ENCODE measurements around the gene OR2G3.

OR2G3 gene

GRCh38 chr1:247605286-247605685, at the start of gene OR2G3:
TSS of gene OR2G3 (plus strand) at chr1:247605586. CDS start at chr1:247605586, 0 bp downstream.
- no peak for DNase-seq (ENCODE audit: low read depth)

- no peak for DNase-seq (ENCODE audit: low read depth)
These were observed 47.3 kb upstream of the OR2G3 start for GRCh38 chr1:247557926-247558674.

- DNase-seq (ENCODE audit: low read depth), result no peak
These were observed 43.7 kb upstream of the OR2G3 start for GRCh38 chr1:247561711-247562110.

- DNase-seq (ENCODE audit: low read depth), result no peak
These were observed 43.2 kb upstream of the OR2G3 start for GRCh38 chr1:247562198-247562597.

- no peak for DNase-seq (ENCODE audit: low read depth)
These were observed 31.1 kb upstream of the OR2G3 start for GRCh38 chr1:247574236-247574635.

GRCh38 chr1:247574664-247575063, 30.7 kb upstream of the OR2G3 start:
- no peak for DNase-seq (ENCODE audit: low read depth)

GRCh38 chr1:247576514-247576913, 28.9 kb upstream of the OR2G3 start:
- DNase-seq (ENCODE audit: low read depth), result no peak

GRCh38 chr1:247578946-247579460, 26.4 kb upstream of the OR2G3 start:
- no peak for DNase-seq (ENCODE audit: low read depth)

- DNase-seq (ENCODE audit: low read depth), result no peak
These were observed 17.3 kb upstream of the OR2G3 start, which contains the start of gene OR2G2 for GRCh38 chr1:247588060-247588459. TSS of gene OR2G2 (plus strand) at chr1:247588360. CDS start at chr1:247588360, 0 bp downstream.

- no peak for DNase-seq (ENCODE audit: low read depth)
These were observed 8.0 kb downstream of the OR2G3 start for GRCh38 chr1:247613405-247613804.

GRCh38 chr1:247614625-247615024, 9.2 kb downstream of the OR2G3 start:
- no peak for DNase-seq (ENCODE audit: low read depth)

GRCh38 chr1:247627951-247628350, 22.6 kb downstream of the OR2G3 start:
- DNase-seq (ENCODE audit: low read depth), result no peak

- no peak for DNase-seq (ENCODE audit: low read depth)
These were observed 32.6 kb downstream of the OR2G3 start for GRCh38 chr1:247638011-247638410.

- DNase-seq (ENCODE audit: low read depth), result no peak
These were observed 33.4 kb downstream of the OR2G3 start for GRCh38 chr1:247638781-247639180.

GRCh38 chr1:247639381-247639981, 34.1 kb downstream of the OR2G3 start:
- DNase-seq (ENCODE audit: low read depth), result no peak

- DNase-seq (ENCODE audit: low read depth), result no peak
These were observed 37.4 kb downstream of the OR2G3 start for GRCh38 chr1:247642742-247643141.

GRCh38 chr1:247646867-247647266, 41.5 kb downstream of the OR2G3 start:
- no peak for DNase-seq (ENCODE audit: low read depth)

- DNase-seq (ENCODE audit: low read depth), result no peak
These were observed 42.5 kb downstream of the OR2G3 start for GRCh38 chr1:247647864-247648263.

GRCh38 chr1:247653040-247653439, 47.7 kb downstream of the OR2G3 start:
- DNase-seq (ENCODE audit: low read depth), result no peak

Data from T-helper 22 cell (primary cell).